ENCODE data around the gene MYO1C.

DNA sequence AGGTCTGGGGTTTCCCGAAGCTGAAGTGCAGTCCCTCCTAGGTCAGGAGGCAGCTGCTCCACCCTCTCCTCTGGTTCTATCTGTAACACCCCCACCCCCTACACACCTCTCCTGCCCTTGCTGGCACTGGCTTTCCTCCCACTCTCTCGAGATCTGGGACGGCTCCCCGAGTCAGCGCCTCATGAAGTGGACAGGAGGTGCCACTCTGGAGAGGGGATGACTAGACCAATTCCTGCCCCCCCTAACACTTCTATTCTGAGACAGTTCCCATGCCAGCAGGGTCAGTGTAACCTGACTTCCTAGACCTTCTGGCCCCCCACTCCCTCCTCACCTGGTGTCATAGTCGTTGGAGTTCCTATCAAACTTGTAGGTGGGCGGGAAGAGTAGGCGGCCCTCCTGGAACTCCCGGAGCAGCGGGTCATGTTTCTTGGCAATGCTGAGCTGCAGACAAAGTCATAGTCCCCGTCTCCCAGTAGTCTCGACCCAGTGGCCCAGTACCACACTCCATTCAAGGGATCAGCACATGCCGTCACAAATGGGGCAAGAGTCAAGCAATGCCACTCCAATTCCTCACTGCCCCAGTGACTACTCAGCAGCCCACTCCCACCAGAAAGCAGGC lies 14.3 kb upstream of the MYO1C start:
- TF ChIP-seq, protein P1, sequence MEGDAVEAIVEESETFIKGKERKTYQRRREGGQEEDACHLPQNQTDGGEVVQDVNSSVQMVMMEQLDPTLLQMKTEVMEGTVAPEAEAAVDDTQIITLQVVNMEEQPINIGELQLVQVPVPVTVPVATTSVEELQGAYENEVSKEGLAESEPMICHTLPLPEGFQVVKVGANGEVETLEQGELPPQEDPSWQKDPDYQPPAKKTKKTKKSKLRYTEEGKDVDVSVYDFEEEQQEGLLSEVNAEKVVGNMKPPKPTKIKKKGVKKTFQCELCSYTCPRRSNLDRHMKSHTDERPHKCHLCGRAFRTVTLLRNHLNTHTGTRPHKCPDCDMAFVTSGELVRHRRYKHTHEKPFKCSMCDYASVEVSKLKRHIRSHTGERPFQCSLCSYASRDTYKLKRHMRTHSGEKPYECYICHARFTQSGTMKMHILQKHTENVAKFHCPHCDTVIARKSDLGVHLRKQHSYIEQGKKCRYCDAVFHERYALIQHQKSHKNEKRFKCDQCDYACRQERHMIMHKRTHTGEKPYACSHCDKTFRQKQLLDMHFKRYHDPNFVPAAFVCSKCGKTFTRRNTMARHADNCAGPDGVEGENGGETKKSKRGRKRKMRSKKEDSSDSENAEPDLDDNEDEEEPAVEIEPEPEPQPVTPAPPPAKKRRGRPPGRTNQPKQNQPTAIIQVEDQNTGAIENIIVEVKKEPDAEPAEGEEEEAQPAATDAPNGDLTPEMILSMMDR (IDR thresholded peaks at IDR 0.05) = no peak
- no peak for TF ChIP-seq POLR2A (IDR thresholded peaks at IDR 0.05)
